Glomerular visceral epithelial cell (primary cell): ENCODE data around the gene FARS2.

Source experiments
- DNase-seq: peaks from one replicate; pipeline ENCODE4 v3.0.0-alpha.2; 2016; ENCODE audit errors: extremely low spot score

The FARS2 gene

DNA sequence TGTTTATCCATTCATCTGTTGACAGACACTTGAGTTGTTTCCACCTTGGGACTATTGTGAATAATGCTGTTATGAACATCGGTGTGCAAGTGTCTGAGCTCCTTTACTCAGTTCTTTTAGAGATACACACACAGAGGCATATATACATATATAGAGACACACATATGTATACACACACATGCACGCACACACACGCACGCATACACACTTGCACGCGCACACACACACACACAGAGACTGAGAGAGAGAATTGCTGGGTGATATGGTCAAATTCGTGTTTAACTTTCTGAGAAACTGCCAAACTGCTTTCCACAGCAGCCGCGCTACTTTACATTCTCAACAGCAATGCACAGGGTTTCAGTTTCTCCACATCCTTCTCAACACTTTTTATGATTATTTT is 273.3 kb downstream of the FARS2 start:
- no peak for DNase-seq

DNA sequence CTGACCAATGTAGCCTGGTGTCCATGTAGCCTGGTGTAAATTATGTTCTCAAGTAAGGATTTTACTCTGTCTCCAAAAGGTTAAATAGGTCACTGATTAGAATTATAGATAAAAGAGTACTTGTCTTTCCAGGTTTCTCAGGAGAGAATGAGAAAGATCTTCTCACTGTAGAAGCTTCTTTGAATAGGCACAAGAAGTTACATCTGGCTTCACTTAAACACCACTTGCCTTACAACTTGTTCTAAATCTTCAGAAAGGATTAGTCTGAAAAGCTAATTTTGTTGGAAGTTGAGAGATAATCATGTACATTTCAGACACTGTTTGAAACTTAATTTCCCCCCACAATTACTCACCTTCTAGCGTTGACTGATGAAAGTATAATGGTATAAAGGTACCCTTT is 275.3 kb downstream of the FARS2 start:
- no peak for DNase-seq

DNA sequence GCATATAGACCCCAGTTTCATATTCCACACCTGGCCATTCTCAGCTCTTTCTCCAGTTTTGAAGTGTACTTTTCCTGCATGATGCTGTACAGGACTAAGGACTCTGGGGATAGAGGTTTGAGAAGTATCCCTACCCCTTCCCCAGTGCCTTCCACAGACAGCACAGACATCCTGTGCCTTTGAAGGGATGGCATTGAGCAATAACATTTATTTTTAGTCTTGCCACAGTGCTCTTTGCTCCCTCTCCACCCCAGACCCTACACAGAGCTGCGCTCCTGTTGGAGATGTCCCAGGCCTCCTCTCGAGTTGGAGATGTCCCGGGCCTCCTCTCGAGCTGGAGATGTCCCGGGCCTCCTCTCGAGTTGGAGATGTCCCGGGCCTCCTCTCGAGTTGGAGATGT is 275.8 kb downstream of the FARS2 start:
- DNase-seq = no peak

DNA sequence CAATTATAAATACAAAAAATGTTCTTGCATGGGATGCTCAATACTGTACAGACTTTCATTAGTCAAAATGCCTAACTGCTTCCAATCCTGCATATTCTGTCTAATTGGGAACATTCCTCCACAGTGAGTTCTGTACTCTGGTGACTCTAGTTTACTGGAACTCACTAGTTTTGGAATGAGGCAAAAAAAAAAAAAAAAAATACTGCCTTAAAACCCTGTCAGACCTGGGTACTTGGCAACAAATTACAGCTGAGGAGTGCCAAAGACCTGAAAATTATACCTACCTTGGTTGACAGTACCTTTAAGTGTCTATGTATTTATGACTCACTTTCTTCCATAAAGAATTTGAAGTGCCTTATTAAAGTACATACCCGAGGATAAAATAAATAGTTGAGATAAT is 276.7 kb downstream of the FARS2 start:
- DNase-seq = no peak

DNA sequence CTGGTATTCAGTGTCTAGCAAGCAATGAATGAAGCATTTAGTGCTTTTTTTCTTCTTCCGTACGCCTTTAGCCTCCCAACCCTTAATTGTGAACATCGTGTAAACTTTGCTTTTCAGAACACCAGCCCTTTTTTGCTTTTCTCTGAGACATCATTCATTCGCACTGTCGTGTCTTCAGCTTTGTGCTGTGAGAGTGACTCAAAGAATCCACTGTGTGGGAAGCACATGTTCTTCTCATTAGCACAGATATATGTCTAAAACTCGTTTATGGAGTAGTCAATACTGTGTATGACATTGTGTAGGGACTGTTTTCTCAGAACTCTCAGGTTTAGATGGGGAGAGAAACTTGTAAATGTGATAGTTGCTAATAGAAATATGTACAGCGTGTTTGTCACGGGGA is 279.1 kb downstream of the FARS2 start:
- no peak for DNase-seq

DNA sequence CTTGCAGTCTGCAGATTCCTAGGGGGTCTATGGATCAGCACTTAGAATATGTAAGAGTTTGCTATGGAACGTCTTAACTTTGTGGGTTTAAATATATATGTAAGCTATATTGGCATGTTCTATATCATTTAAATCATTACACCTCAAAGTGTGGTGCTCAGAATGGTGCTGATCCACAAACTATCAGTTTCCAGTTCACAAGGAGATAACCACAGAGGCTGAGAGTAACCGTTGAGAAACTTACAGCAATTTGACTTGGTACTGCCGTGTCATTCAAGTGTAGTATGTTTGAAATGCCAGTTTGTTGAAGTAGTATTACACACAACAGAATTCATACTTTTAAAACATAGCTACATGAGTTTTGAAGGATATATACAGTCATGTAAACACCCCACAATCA is 279.7 kb downstream of the FARS2 start:
- DNase-seq = no peak

DNA sequence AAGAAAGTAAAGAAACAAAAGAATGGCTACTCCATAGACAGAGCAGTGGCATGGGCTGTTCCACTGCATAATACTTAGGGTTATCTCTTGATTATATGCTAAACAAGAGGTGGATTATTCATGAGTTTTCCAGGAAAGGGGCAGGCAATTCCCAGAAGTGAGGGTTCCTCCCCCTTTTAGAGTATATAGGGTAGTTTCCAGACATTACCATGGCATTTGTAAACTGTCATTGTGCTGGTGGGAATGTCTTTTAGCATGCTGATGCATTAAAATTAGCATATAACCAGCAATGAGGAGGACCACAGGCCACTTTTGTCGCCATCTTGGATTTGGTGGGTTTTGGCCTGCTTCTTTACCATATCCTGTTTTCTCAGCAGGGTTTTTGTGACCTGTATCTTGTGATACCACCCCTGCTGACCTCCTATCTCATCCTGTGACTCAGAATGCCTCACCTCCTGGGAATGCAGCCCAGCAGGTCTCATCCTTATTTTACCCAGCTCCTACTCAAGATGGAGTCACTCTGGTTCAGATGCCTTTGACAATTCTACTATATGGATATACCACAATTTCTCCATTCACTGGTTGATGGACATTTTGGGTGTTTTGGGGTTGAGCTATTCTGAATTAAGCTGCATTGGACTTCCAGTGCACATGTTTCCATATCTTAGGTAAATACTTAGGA is 280.6 kb downstream of the FARS2 start:
- peak; percentile 30 for DNase-seq

DNA sequence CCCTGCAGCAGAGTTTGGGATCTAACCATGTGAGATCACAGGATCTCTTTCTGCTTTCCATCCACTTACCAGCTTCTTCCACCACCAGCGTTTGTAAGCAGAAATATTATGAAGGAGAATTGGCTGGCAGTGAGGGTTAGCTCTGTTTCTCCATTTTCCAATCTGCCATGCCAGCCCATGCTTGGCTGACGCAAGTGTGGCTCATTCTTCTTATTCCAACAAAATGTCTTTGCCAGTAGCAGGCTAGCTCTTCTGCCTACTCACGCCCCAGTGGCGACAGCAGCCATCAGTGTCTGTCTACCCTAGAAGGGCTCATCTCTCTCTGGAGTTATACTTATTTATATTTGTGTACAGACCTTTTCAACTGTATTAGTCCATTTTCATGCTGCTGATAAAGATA is 286.2 kb downstream of the FARS2 start:
- no peak for DNase-seq

DNA sequence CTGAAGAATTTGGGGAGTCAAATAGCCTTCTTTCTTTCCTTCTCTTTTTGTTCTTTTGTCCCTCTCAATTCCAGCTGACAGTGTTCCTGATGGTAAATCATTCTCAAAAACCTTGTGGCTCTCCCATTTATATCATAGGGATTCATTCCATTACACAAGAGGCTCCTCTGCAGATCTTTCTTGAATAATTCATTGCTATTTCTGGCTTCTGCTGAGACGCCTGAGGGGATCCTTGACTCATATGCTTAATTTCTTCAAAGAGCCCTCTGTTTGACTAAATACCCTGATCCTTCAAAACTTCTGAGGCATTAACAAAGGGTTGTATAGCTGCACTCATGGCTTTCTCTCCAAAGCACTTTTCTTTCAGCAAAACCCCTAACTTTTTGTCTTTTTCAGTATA is 289.3 kb downstream of the FARS2 start:
- no peak for DNase-seq

DNA sequence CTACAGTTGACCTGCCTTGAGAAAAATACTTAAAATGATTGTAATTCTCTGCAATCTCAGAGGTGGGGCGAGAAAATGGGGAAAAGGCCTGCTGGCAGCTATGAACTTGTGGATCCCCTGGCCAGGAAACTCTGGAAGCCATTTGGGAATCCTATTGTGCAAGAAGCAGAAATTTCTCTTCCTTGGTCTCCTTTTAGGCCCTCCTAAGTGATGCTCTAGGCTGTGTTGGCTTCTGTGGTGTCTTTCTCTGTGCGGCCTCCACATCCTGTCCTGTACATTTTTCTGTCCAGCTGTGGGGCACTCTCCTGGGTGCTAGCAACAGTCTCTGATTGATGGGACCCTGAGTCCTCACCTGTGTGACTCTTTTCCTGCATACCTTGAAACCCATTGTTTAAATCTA is 290.9 kb downstream of the FARS2 start:
- DNase-seq = no peak

DNA sequence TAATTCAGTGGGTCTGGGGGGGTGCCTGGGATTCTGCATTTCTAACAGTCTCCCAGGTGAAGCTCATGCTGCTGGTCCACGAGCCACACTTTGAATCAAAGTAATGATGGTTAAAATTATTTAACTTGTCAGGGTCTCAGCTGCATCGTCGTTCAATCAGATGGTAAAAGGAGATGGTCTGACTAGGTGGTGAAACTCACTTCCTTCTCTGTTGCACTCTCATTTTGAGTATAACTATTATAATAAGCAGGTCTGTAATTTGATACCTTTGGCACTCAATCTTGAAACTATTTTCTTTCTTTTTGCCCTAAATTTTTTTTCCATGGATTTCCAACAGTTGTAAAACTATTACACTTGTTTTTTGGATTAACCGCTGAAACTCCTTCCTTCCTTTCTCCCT is 292.5 kb downstream of the FARS2 start:
- no peak for DNase-seq

DNA sequence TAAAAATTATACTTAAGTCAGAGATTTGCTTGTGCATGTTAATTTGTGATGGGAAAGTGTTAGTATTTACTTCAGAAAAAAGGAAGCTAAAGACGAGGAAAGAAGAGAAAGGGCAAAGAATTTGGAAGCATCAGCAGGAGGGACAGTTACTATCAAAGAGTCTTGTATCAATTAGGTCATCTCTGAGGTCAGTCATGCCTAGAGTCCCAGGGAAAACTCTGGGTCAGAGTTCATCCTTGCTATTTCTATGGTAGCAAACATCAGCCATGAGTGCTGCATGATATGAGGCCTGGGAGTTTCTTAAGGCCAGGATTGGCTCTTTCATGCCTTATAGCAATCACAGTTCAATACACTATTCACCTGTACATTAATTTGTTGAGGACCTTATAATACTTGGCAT is 292.9 kb downstream of the FARS2 start:
- DNase-seq = no peak

DNA sequence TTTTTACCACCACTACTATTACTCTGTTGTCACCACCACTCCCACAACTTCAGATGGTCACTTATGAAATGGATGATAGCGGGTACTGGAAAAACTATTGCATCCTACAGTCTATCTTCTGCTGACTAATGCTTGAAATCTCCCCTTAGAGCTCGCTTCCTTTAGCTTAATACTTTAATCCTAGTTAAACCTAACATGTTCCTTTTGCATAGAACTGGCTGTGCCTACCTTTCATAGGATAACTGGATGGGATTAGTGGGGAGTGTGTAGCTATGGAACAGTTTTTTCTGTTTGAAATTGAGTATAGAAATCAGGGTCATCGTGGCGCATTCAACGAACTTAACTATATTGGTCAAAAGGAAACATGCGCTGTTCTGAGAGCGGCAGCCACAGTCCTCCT is 294.7 kb downstream of the FARS2 start:
- DNase-seq = no peak

DNA sequence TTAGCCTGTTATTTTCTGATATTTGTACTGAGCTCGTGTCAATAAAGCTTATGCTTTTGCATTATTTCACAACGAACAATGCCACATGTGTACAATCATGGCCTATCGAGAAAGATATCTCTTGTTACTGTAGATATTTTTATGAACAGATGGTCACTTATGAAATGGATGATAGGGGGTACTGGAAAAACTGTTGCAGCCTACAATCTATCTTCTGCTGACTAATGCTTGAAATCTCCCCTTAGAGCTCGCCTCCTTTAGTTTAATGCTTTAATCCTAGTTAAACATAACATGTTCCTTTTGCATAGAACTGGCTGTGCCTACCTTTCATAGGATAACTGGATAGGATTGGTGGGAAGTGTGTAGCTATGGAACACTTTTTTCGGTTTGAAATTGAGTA is 296.2 kb downstream of the FARS2 start:
- DNase-seq = no peak

DNA sequence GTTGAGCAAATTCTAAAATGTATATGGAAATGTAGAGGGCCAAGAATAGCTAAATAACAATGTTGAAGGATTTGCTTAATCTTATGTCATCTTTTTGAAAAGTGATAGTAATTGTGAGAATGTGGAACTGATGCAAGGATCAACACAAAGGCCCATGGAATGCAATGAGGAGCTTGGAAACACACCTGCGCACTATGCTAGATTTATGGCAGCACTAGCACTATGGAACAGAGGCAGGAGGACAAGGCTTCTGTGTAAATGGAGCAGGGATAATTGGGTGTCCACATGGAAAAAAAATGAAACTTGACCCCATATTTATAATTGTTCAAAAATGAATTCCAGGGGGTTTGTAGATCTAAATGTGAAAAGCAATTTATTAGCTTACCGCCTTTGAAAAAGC is 298.3 kb downstream of the FARS2 start:
- no peak for DNase-seq

DNA sequence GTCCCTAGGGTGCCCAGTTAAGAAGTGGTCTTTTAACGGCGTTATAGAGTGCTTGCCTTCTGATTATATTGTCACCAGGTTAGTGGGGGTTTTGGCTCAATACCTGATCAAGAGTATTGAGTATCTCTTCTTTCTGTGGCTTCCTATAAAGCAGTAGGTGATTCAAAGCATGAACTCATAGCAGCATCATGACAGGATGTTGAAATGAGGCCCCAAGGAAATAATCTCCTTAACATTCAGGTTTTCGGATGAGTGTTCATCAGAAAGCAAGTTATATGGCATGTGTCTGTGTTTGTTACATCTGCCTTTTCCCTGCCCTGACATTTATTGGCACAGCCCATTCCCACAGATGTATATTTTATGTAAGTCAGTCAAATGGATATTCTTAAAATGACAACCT is 301.0 kb downstream of the FARS2 start:
- DNase-seq = no peak

DNA sequence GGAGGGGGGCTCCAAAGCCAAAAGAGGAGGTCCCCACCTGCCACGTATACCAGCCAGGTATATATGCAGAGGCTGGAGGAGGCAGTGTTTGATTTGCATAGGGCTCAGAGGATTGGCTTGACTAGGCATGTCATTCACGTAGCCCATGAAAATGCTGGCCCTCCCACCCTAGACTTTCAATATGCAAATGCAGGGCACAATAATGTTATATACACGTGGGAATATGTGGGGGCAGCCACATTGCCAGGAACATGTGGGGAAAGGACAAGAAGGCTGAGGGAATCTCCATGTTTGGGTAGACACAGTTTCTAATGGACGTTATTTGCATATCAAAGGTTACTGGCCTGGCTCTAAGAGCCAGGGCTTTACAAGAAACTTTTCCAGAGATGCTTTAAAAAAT is 301.8 kb downstream of the FARS2 start:
- no peak for DNase-seq

DNA sequence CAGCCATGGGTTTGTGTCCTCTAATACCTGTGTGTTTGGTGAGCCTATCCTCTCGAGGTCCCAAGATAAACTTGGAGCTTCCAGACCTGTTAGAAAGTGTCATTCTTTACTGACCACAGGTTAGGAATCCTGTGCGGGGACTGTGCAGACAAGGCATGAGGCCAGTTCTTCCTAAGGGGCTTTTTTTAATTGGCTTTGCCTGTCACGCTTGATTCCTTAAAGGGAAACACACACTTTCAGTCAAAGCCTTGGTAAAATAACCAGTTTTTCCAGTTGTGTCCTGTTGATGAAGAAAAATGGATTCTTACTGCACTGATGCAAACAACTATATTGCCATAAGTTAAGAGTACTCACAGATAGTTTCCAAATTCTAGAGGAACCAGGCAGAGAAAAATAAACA is 303.4 kb downstream of the FARS2 start:
- DNase-seq = peak; percentile 21

DNA sequence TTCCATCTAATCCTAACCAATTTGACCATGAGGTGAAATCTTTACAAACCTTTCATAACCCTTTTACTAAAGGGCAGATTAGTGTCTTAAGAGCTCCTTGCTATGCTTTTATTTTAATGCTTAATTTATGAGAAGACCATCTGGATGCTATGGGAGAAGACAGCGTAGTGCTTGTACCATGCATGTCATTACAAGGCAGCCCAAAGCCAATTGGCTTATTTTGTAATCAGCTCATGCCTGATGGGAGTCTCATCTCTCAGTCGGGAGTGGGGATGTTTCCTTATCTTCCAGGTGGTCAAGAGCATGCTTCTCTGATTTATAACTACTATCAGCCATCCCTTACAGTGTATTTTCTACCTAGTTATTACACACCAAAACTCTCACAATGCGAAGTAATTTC is 304.7 kb downstream of the FARS2 start:
- DNase-seq = no peak

DNA sequence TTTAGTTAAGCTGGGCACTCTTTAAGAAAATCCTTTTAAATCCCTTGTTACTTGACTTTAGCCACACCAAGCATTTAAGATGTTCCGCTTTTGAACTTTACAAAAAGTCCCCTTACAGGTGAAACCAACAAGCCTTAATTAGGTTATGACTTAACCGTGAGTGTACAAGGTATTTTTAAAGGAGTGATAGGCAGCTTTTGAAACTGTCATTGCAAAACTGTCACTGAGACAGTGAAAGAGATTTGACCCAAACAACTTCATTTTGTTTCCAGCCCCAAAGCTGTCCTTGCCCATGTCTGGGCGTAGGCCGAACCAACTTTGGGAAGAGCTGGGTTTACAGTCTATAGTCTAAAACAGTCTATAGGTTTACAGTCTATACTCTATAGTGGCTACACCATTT is 305.4 kb downstream of the FARS2 start:
- DNase-seq = no peak

DNA sequence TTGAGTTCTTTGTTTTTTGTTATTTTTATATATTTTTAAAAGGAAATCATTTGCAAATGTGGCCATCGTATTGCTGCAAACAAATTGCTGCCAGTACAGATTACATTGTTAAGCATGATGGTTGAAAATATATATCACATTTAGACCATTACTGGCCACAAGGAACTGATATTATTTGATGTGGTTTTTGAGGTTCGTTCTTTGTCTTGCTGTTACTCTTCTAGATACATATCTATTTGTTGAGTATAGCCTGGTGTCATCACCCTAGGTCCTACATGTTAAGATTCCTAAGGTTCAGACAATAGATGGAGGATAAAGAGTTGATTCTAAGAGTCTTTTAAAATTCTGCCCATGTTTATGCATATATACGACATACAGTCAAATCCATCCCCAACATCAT is 306.0 kb downstream of the FARS2 start:
- no peak for DNase-seq

DNA sequence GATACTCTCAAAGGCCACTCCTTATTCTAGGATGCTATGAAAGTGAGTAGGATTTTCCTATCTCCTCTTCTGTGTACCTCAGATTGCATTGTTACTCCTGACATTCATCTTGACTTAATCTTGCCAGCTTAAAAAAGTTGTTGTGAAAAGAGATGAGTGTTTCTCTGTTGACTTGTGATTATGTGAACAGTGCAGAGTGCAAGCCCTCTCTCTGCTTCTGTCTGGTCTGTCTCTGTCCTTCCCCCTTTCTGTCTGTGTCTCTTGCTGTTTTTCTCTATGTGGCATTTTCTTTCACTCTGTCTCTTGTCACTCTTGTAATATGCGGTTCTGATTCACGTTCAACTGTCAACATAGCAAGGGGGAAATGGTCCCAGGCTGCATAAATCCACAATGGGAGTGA is 306.6 kb downstream of the FARS2 start:
- DNase-seq = no peak

DNA sequence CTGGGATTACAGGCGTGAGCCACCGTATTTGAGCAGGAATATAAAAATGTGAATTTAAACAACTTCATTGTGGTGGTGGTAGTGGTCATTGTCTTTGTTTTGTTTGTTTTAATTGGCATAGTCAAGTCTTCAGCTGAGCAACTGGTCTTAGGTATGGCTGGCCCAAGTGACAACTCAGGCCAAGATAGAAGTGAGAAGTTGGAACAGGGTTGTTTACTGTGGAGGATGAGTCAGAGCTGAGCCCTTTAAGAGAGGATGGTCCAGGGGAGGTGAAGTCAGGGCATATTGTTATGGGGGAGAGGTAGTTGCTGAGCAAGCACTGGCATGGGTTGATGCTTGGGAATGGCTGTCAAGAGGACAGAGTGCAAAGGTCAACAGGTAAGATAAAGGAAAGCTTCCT is 308.2 kb downstream of the FARS2 start:
- no peak for DNase-seq

DNA sequence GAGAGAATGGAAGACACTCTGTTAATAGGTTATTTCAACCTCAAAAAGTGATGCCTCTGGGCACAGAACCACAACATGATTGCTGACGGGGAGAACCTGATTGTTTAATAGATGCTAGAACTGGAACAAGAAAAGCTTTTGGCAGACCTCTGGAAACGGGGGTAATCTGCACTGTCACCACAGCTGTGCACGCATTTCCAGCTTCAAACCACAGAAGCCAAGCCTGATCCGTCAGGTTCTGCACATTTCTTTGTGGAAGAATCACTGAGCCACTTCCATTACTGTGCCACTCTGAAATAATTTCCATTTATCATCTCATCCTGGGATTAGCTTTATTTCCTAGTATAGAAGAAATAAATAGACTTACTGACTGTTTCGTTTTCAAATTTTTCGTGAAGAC is 309.3 kb downstream of the FARS2 start:
- no peak for DNase-seq
